ENCODE results near the gene ACAP1.

The ACAP1 gene, protein sequence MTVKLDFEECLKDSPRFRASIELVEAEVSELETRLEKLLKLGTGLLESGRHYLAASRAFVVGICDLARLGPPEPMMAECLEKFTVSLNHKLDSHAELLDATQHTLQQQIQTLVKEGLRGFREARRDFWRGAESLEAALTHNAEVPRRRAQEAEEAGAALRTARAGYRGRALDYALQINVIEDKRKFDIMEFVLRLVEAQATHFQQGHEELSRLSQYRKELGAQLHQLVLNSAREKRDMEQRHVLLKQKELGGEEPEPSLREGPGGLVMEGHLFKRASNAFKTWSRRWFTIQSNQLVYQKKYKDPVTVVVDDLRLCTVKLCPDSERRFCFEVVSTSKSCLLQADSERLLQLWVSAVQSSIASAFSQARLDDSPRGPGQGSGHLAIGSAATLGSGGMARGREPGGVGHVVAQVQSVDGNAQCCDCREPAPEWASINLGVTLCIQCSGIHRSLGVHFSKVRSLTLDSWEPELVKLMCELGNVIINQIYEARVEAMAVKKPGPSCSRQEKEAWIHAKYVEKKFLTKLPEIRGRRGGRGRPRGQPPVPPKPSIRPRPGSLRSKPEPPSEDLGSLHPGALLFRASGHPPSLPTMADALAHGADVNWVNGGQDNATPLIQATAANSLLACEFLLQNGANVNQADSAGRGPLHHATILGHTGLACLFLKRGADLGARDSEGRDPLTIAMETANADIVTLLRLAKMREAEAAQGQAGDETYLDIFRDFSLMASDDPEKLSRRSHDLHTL

DNA sequence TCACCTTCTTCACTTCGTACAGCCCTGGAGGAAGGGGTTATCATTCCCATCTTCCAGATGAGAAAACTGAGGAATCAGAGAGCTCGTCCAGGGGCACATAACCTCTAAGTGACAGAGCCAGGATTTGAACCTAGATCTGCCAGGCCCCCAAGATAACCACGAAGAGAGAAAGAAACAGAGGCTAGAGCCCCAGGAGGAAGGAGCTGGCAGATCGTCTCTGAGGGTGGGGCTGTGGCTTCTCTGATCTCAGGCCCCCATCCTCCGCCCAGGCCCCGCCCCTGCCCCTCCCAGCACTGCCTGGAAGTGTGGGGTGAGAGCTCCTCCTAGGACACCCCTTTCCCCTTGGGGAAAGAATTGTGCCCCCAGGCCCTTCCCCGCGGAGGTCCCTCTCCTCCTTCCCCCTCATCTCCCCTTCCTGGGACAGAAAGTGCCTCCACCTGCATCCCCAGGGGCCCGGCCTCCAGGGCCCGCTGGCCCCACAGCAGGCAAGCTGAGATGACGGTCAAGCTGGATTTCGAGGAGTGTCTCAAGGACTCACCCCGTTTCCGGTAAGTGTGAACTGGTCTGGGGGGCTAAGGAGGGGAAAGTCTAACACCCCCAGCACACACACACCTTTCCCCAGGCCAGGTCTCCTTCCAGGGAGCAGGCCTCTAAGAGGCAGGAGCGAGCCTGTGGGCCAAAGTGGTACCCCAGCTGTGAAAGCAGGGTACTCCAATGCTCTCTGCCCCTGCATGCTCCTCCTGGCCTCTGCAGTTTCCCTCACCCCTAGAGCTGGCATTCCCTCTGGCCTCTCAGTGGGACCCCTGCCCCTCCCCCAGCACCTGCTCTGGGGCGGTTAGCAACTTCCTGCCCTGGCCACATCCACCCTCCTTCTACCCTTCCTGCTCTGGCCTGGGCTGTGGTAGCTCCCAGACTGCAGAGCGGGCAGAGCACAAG is at the start of gene ACAP1:
Gene ACAP1, plus strand, starts transcription at position 290 of the 936 bp plus-strand sequence. Its CDS starts 206 bp downstream, at position 496.
- FAIRE-seq (no peak), DNase-seq (ENCODE audit: low spot score) (no peak)

GRCh38 chr17:7289256-7290032 is 46.9 kb upstream of the ACAP1 start:
- FAIRE-seq (no peak), DNase-seq (ENCODE audit: low spot score) (no peak)

GRCh38 chr17:7290166-7290565 is 46.2 kb upstream of the ACAP1 start:
- FAIRE-seq: no peak
- DNase-seq (ENCODE audit: low spot score): no peak

- DNase-seq (ENCODE audit: low spot score) (no peak), FAIRE-seq (no peak)
Observed at GRCh38 chr17:7290685-7291084, 45.6 kb upstream of the ACAP1 start.

DNA sequence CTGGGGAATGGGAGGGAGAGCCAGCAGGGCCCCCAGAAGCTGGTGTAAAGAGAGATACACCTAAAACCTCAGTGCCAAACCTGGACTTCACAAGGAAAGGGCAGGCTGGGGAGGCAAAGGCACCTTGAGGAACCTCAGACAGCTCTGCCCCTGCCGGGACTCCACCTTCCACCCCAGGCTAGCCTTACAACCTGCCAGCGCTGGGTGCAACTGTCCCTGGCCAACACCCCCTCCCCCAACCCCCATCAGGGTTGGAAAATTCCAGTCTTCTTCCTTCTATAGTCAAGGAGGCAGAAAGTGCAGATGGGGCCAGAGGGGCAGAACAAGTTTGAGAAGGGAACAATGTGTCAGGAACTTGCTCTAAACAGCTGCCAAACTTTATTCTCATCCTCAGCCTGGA is 44.1 kb upstream of the ACAP1 start:
- FAIRE-seq (no peak), DNase-seq (ENCODE audit: low spot score) (no peak)

DNA sequence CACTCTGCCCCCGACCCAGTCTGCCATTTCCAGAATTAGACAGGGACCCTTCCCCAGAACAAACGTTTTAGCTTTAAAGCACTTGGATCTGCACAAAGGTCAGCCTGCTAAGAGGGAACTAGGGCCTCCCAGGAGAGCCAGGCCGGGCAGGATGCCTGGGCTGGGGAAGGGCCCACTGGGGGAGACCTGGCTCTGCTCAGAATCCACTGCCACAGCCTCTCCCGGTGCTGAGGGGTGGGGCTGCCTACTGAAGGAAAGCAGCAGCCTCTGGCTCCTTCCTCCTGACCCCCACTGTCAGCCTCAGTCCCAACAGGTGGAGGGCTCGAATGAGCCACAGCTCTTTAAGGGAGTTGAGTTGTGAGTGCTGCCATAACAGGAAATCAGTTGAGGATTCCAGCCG is 43.6 kb upstream of the ACAP1 start:
- FAIRE-seq: no peak
- no peak for DNase-seq (ENCODE audit: low spot score)

DNA sequence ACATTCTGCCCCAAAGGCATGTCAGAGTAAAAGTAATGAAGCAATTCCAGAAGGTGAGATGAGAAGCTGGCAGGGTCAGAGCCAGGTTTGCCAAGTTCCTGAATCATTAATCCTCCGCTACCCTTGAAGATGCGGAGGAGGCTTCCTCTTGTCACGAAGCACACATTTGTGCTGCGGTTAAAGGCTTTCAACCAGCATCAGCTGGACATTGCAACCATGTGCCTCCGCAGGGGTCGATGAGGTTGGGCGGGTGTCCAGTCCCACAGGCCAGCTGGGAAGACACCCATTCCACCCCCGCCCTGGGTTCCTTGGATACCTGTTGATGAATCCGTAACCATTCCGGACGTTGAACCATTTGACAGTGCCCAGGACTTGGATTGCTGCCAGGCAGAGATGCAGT is 43.2 kb upstream of the ACAP1 start:
- no peak for FAIRE-seq
- DNase-seq (ENCODE audit: low spot score): no peak

- FAIRE-seq (no peak), DNase-seq (ENCODE audit: low spot score) (no peak)
Observed at GRCh38 chr17:7293816-7294613, 42.3 kb upstream of the ACAP1 start.

DNA sequence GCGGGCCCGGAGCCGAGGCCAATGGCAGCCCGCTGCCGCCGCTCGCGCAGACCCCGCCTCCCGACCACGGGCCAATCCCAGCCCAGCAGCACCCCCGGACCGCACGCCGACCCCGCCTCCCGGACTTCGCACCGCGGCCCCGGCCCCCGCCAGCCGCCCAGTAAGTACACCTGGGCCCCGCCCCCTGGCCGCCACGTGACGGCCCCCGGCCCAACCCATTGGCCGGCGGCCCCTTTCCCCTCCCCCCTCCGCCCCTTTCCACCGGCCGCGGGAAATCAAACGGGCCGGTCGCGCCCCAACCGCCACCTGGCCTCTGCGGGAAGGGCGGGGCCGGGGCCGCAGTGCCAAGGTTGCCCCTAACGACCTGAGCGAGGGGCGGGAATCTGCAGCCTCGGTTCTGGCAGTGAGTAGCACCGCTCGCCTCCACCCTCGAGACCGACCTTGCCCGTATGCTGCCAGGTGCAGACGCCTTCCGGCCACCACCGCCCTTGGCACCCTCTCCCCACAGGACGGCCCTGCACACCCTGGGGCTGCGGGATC is 41.6 kb upstream of the ACAP1 start, which contains the start of gene YBX2:
Gene YBX2, minus strand, starts transcription at position 26 of the 540 bp plus-strand sequence. CDS start 139 bp downstream, outside the sequence.
- no peak for FAIRE-seq

DNA sequence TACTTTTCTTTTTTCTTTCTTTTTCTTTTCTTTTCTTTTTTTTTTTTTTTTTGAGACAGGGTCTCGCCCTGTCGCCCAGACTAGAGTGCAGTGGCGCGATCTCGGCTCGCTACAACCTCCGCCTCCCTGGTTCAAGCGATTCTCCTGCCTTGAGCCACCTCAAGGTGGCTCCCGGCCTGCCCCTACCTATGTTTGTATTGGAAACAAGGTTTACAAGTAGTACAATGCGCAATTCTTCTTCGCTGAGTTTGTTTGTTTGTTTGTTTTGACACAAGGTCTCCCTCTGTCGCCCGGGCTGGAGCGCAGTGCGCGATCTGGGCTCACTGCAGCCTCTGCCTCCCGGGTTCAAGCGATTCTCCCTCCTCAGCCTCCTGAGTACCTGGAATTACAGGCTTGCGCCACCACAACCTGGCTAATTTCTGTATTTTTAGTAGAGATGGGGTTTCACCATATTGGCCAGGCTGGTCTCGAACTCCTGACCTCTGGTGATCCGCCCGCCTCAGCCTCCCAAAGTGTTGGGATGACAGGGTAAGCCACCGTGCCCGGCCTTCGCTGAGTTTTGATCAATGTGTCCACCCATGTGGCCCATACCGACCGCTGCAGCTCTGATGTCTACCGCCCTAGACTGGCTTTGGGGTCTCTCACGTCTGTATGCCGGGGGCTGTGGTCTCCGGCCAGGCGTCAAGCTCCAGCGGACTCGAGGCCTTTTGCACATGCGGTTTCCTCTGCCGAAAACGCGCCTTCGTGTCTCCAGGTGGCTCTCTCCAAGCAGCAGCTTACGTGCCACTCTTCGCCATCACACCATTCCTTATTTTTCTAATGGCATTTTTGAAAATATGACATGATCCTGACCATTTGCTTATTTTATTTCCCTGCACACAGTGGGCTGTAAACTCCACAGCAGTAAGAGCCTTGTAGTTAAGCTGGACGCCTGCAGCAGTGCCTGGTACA is 40.8 kb upstream of the ACAP1 start:
- no peak for FAIRE-seq
- no peak for DNase-seq (ENCODE audit: low spot score)

More for the DNA sequence above, 41.6 kb upstream of the ACAP1 start, which contains the start of gene YBX2:
- DNase-seq (ENCODE audit: low spot score): peak; percentile 83

GRCh38 chr17:7296189-7296861 is 40.0 kb upstream of the ACAP1 start:
- peak; percentile 80 for DNase-seq (ENCODE audit: low spot score)
- no peak for FAIRE-seq

- FAIRE-seq: no peak
- DNase-seq (ENCODE audit: low spot score): no peak
Observed at GRCh38 chr17:7304179-7304578, 32.1 kb upstream of the ACAP1 start.

- DNase-seq (ENCODE audit: low spot score) (peak; percentile 94), FAIRE-seq (peak; percentile 93)
Observed at GRCh38 chr17:7306911-7307685, 29.2 kb upstream of the ACAP1 start, which contains the start of gene EIF5A. TSS of gene EIF5A (plus strand) at chr17:7307628. CDS start at chr17:7309636, 2,008 bp downstream.

GRCh38 chr17:7307686-7308624 is 28.4 kb upstream of the ACAP1 start:
- DNase-seq (ENCODE audit: low spot score): peak; percentile 26
- no peak for FAIRE-seq

- FAIRE-seq: no peak
Observed at GRCh38 chr17:7308625-7309433, 27.5 kb upstream of the ACAP1 start.

More at GRCh38 chr17:7308625-7309433, 27.5 kb upstream of the ACAP1 start:
- peak; percentile 67 for DNase-seq (ENCODE audit: low spot score)

Measured in urothelium cell line (cell line).